Peyer's patch (tissue), 4 donors: ENCODE data around the gene CDK17. TPM values are rescaled to one million over a fixed set of nuclear protein-coding genes. Genes with fewer than 3 reads are reported as not detected.

Experiments
- DNase-seq, 3 donors: peaks; one replicate each; pipeline ENCODE4 v3.0.0-alpha.2; 2017 to 2019
- H3K27ac ChIP-seq, 4 donors: fragments of 200-600 bp; sonication (generic); one replicate each; pipeline ENCODE4 v1.5.1; 2016 to 2019
- H3K27me3 ChIP-seq, 2 donors: fragments of 200-600 bp; sonication (generic); one replicate each; pipeline ENCODE4 v1.5.1; 2019
- H3K36me3 ChIP-seq, 3 donors: fragments of 200-600 bp; sonication (generic); one replicate each; pipeline ENCODE4 v1.5.1; 2016 to 2019
- H3K4me1 ChIP-seq, 4 donors: fragments of 200-600 bp; sonication (generic); one replicate each; pipeline ENCODE4 v1.5.1; 2016 to 2019
- H3K4me3 ChIP-seq, 4 donors: fragments of 200-600 bp; sonication (generic); 1 replicate in 3 of 4; 2 replicates in 1 of 4; pipeline ENCODE4 v1.5.1; 2016 to 2019; ENCODE audit warnings: mild to moderate bottlenecking in 1 of 4
- H3K9me3 ChIP-seq, 4 donors: fragments of 200-600 bp; sonication (generic); one replicate each; pipeline ENCODE4 v1.5.1; 2016 to 2019; ENCODE audit warnings: mild to moderate bottlenecking in 1 of 4
- POLR2A ChIP-seq, 2 donors: fragments of 450-650 bp; IDR thresholded peaks; one replicate each; pipeline ENCODE4 v1.5.1; 2017; ENCODE audit warnings: antibody characterized with exemption in 2 of 2, mild to moderate bottlenecking in 2 of 2, moderate library complexity in 2 of 2
- total RNA-seq, 4 donors: library from RNA; depleted of rRNA; stranded (reverse); fragments of >200 nt; gene quantifications; one replicate each; pipeline ENCODE4 v1.1.0, GENCODE V29; 2016
- TF ChIP-seq, protein P1 (sequence below), 6 experiments: fragments of 450-650 bp in 4 of 6; fragments of 200-600 bp in 2 of 6; sonication (generic) in 1 of 6; IDR thresholded peaks; one replicate each; pipeline ENCODE4 v1.5.1; 2017 to 2019; ENCODE audit warnings: antibody characterized with exemption in 6 of 6, mild to moderate bottlenecking in 3 of 6, moderate library complexity in 1 of 6

The CDK17 gene
- total RNA-seq, 4 donors from 2014 or later, result 41.2 to 126 (median 45.7) TPM

DNA sequence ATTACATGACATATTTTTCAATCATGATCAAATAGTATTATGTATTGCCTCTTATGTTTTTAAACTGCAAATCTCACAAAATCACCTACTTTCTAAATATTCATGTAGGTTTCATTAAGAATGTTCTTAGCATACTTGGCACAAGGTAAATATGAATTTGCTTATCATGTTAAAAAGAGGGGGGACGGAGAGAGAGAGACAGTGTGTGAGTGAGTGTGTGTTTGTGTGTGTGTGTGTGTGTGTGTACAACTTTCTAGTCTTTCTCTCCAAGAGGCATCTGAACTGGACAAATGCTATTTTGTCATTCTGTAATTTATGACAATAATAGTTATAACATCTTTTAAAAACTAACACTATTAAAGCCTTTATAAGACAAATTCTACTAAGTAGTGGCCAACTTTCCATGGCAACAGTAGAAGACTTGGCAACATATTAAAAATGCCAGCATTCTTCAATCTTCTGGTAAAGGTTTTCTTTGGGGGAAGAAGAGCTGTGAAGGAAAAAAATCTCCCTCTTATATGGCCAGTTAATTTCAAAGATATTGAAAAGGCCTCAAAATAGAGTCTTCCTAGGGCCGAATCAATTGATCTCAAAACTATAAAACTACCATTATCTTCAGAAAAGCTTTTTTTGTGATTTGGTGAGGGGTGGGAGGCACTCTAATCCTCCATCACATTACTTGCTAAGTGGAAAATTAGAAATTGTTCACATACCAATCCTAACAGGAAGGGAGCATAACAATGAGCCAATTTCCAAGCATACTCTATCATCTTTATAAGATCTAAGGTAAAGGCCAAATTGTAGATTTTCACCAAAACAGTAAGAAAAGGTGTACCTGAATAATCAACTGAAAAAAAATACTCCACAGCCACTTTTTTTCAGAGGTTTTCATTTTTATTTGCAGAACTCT, 28.2 kb downstream of the CDK17 start:
- no peak overlapping the region for H3K4me3 ChIP-seq
- H3K36me3 ChIP-seq, result no peaks in the 10 kb centered on the region
- H3K9me3 ChIP-seq, result no peaks in the 10 kb centered on the region
- H3K4me1 ChIP-seq, result peaks cover 0 to 43% (median 0%) of the 10 kb centered on the region in 4 donors
- TF ChIP-seq POLR2A (IDR thresholded peaks at IDR 0.05), result no peak
- TF ChIP-seq, protein P1, sequence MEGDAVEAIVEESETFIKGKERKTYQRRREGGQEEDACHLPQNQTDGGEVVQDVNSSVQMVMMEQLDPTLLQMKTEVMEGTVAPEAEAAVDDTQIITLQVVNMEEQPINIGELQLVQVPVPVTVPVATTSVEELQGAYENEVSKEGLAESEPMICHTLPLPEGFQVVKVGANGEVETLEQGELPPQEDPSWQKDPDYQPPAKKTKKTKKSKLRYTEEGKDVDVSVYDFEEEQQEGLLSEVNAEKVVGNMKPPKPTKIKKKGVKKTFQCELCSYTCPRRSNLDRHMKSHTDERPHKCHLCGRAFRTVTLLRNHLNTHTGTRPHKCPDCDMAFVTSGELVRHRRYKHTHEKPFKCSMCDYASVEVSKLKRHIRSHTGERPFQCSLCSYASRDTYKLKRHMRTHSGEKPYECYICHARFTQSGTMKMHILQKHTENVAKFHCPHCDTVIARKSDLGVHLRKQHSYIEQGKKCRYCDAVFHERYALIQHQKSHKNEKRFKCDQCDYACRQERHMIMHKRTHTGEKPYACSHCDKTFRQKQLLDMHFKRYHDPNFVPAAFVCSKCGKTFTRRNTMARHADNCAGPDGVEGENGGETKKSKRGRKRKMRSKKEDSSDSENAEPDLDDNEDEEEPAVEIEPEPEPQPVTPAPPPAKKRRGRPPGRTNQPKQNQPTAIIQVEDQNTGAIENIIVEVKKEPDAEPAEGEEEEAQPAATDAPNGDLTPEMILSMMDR (IDR thresholded peaks at IDR 0.05), result no peak
- H3K27ac ChIP-seq, result no peak overlapping the region
- no peak for DNase-seq
- no peaks in the 10 kb centered on the region for H3K27me3 ChIP-seq

DNA sequence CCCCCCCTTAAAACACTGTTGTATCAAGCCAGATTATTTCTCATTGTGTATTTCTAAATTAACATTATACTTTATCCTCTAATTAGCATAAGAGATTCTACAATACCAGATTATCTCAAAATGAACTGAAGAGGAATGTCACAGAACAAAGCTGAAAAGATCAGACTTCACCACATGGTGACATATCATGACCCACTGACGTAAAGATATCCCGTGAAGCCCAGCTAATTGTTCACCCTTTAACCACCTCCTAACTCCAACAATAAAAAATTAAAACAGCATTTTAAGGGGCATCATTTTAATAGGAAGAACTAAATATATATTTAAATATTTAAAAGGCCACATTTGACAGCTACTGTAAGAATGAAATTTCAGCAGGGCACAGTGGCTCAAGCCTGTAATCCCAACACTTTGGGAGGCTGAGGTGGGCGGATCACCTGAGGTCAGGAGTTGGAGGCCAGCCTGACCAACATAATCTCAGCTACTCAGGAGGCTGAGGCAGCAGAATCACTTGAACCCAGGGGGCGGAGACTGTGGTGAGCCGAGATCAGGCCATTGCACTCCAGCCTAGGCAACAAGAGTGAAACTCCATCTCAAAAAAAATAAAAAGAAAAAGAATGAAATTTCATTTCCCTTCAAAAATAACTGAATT, 29.0 kb downstream of the CDK17 start:
- Histone ChIP-seq H3K36me3 (no peaks in the 10 kb centered on the region), H3K4me1 (peaks cover 0 to 37% (median 0%) of the 10 kb centered on the region in 4 donors), H3K27ac (no peak overlapping the region), H3K27me3 (no peaks in the 10 kb centered on the region), H3K9me3 (no peaks in the 10 kb centered on the region), H3K4me3 (no peak overlapping the region)
- no peak for DNase-seq
- TF ChIP-seq, protein P1 (IDR thresholded peaks at IDR 0.05), result no peak
- no peak for TF ChIP-seq POLR2A (IDR thresholded peaks at IDR 0.05)

DNA sequence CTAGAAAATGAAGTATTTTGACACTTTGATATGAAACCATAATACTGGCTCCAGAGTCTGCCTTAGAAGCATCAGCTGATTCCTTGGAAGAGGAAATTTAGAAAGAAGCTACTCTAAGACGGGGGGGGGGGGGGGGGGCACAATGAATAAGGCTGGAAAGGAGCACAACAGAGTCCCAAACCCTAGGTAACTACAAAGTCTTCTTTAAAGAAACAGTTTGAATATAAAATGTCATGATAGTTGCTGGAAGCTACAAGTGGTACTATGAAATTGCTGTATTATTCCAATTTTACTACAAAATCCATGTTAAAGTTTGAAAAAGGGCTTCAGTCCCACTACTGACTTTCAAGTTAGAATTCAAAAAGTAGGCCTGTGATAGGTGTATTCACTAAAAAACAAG, 31.6 kb downstream of the CDK17 start:
- no peaks in the 10 kb centered on the region for H3K9me3 ChIP-seq
- H3K27ac ChIP-seq, result peak overlapping the region in 1 of 4 donors; percentile 3
- H3K27me3 ChIP-seq, result no peaks in the 10 kb centered on the region
- H3K4me1 ChIP-seq, result peaks cover 0 to 18% (median 0%) of the 10 kb centered on the region in 4 donors
- no peaks in the 10 kb centered on the region for H3K36me3 ChIP-seq
- H3K4me3 ChIP-seq, result no peak overlapping the region
- no peak for TF ChIP-seq POLR2A (IDR thresholded peaks at IDR 0.05)
- DNase-seq, result no peak

DNA sequence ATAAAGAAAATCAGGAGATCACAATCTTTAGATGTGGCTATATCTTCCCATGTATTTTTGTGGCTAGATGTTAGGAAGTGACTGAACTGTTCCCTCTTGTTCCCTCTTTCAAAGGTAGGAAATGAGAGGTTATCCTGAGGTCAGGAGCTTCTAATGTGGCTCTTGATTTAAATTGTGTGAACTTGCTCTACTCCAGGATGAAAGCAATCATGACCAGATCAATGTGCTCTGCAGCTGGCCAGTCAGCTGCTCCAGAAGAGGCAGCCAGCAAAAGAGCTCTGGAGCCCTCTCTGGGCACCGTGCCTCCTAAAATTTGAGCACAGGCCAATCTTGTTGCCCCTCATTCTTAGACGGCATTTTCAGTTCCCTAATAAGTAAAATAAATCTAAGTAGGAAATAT, 32.0 kb downstream of the CDK17 start:
- Histone ChIP-seq H3K27ac (peak overlapping the region in 1 of 4 donors; percentile 3), H3K27me3 (no peaks in the 10 kb centered on the region), H3K36me3 (no peaks in the 10 kb centered on the region), H3K9me3 (no peaks in the 10 kb centered on the region), H3K4me1 (peaks cover 0 to 19% (median 0%) of the 10 kb centered on the region in 4 donors), H3K4me3 (no peak overlapping the region)
- DNase-seq, result no peak
- no peak for TF ChIP-seq POLR2A (IDR thresholded peaks at IDR 0.05)
- TF ChIP-seq, protein P1 (IDR thresholded peaks at IDR 0.05), result no peak

DNA sequence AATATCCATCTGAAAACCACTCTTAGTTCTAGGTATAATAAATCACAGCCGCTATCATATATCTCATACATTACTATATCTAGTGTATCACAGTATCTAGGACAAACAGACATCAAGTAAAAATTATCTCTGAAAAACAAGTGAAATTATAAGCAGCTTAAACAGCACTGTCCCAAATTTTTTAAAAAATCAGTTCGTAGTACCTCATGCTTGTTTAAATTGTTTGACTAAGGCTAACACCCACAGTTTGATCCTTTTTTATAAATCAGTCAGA, 33.9 kb downstream of the CDK17 start:
- no peaks in the 10 kb centered on the region for H3K27me3 ChIP-seq
- H3K4me3 ChIP-seq, result no peak overlapping the region
- no peaks in the 10 kb centered on the region for H3K36me3 ChIP-seq
- H3K9me3 ChIP-seq, result no peaks in the 10 kb centered on the region
- no peak for TF ChIP-seq POLR2A (IDR thresholded peaks at IDR 0.05)
- TF ChIP-seq, protein P1 (IDR thresholded peaks at IDR 0.05), result no peak
- H3K4me1 ChIP-seq, result peaks cover 0 to 21% (median 0%) of the 10 kb centered on the region in 4 donors
- peak overlapping the region in 1 of 4 donors; percentile 6 for H3K27ac ChIP-seq
- no peak for DNase-seq
